Gastroesophageal sphincter (tissue), 3 donors: Measurements from ENCODE around the gene SHISAL2B.
"Not testable (repeated sequence)": the region's sequence is repeated elsewhere in the genome, so short reads cannot be mapped to it uniquely, and the experiment has no call there.

Source experiments
- POLR2A ChIP-seq, 2 donors: fragments of 450-650 bp; IDR thresholded peaks; one replicate each; pipeline ENCODE4 v1.6.1; 2017; ENCODE audit warnings: antibody characterized with exemption in 2 of 2, mild to moderate bottlenecking in 2 of 2, moderate library complexity in 1 of 2
- POLR2AphosphoS5 ChIP-seq: sonication (generic); formaldehyde crosslinking; IDR thresholded peaks from one replicate; pipeline ENCODE4 v1.6.1; 2017; ENCODE audit warnings: antibody characterized with exemption
- TF ChIP-seq, protein P1 (sequence below), 4 experiments: fragments of 200-600 bp in 2 of 4; fragments of 450-650 bp in 2 of 4; sonication (generic) in 1 of 4; IDR thresholded peaks; one replicate each; pipeline ENCODE4 v1.5.1; 2017 to 2019; ENCODE audit warnings: antibody characterized with exemption in 4 of 4, mild to moderate bottlenecking in 2 of 4, moderate library complexity in 2 of 4

- TF ChIP-seq, protein P1, sequence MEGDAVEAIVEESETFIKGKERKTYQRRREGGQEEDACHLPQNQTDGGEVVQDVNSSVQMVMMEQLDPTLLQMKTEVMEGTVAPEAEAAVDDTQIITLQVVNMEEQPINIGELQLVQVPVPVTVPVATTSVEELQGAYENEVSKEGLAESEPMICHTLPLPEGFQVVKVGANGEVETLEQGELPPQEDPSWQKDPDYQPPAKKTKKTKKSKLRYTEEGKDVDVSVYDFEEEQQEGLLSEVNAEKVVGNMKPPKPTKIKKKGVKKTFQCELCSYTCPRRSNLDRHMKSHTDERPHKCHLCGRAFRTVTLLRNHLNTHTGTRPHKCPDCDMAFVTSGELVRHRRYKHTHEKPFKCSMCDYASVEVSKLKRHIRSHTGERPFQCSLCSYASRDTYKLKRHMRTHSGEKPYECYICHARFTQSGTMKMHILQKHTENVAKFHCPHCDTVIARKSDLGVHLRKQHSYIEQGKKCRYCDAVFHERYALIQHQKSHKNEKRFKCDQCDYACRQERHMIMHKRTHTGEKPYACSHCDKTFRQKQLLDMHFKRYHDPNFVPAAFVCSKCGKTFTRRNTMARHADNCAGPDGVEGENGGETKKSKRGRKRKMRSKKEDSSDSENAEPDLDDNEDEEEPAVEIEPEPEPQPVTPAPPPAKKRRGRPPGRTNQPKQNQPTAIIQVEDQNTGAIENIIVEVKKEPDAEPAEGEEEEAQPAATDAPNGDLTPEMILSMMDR (IDR thresholded peaks at IDR 0.05), result not testable (repeated sequence)
- not testable (repeated sequence) for TF ChIP-seq POLR2A (IDR thresholded peaks at IDR 0.05); POLR2AphosphoS5
Observed at GRCh38 chr5:64696414-64696813, 6.1 kb downstream of the SHISAL2B start.
